SW 1271 (cell line): Measurements from ENCODE around the gene PLEKHA4.
"Not testable (repeated sequence)": the region's sequence is repeated elsewhere in the genome, so short reads cannot be mapped to it uniquely, and the experiment has no call there.

ENCODE experiments used
- DNase-seq, 2 experiments: peaks; one replicate each; lab custom pipeline; 2025; lab: John Stamatoyannopoulos, UW

PLEKHA4 gene

GRCh38 chr19:48868114-48868886, at the start of gene PLEKHA4:
Gene PLEKHA4, minus strand, starts transcription at chr19:48868617. Its CDS starts 997 bp downstream, at chr19:48867620.
- no peak for DNase-seq

- no peak for DNase-seq
Observed at GRCh38 chr19:48918071-48918470, 49.7 kb upstream of the PLEKHA4 start.

- DNase-seq = no peak
Observed at GRCh38 chr19:48915757-48916156, 47.3 kb upstream of the PLEKHA4 start.

- no peak for DNase-seq
Observed at GRCh38 chr19:48914181-48914580, 45.8 kb upstream of the PLEKHA4 start.

GRCh38 chr19:48913114-48913889, 44.9 kb upstream of the PLEKHA4 start:
- DNase-seq = peak in 1 of 2 experiments; percentile 27

GRCh38 chr19:48910803-48911202, 42.4 kb upstream of the PLEKHA4 start:
- no peak for DNase-seq

- not testable (repeated sequence) for DNase-seq
Observed at GRCh38 chr19:48909424-48910077, 41.1 kb upstream of the PLEKHA4 start.

GRCh38 chr19:48907671-48908070, 39.3 kb upstream of the PLEKHA4 start:
- no peak for DNase-seq

- no peak for DNase-seq
Observed at GRCh38 chr19:48906324-48906723, 37.9 kb upstream of the PLEKHA4 start.

- no peak for DNase-seq
Observed at GRCh38 chr19:48905664-48906063, 37.2 kb upstream of the PLEKHA4 start.

- DNase-seq = not testable (repeated sequence)
Observed at GRCh38 chr19:48903788-48904187, 35.4 kb upstream of the PLEKHA4 start.

- not testable (repeated sequence) for DNase-seq
Observed at GRCh38 chr19:48902291-48902690, 33.9 kb upstream of the PLEKHA4 start.

GRCh38 chr19:48900477-48901406, 32.3 kb upstream of the PLEKHA4 start:
- DNase-seq = peak in 1 of 2 experiments; percentile 30

GRCh38 chr19:48899781-48900476, 31.5 kb upstream of the PLEKHA4 start, which contains the start of gene NUCB1:
Gene NUCB1, plus strand, starts transcription at chr19:48900312. Its CDS starts 485 bp downstream, at chr19:48900797.
- DNase-seq = peak; percentile 94 to 97

- not testable (repeated sequence) for DNase-seq
Observed at GRCh38 chr19:48899386-48899749, 31.0 kb upstream of the PLEKHA4 start.

- no peak for DNase-seq
Observed at GRCh38 chr19:48897181-48897580, 28.8 kb upstream of the PLEKHA4 start.

GRCh38 chr19:48896191-48896720, 27.8 kb upstream of the PLEKHA4 start:
- DNase-seq = no peak

- no peak for DNase-seq
Observed at GRCh38 chr19:48895226-48895625, 26.8 kb upstream of the PLEKHA4 start.

GRCh38 chr19:48890551-48890950, 22.1 kb upstream of the PLEKHA4 start:
- DNase-seq = no peak

- DNase-seq = not testable (repeated sequence)
Observed at GRCh38 chr19:48889496-48889895, 21.1 kb upstream of the PLEKHA4 start.
